HG03025 (cell line): Measurements from ENCODE around the gene ZNF618.
"Not testable (repeated sequence)": the region's sequence is repeated elsewhere in the genome, so short reads cannot be mapped to it uniquely, and the experiment has no call there.

Source experiments
- ATAC-seq: cut with Tn5 transposase; IDR thresholded peaks from one replicate; pipeline ENCODE4 v1.9.1; 2021; ENCODE audit warnings: mild to moderate bottlenecking, moderate library complexity; ENCODE audit not compliant: unreplicated experiment, low FRiP score

Gene ZNF618

DNA sequence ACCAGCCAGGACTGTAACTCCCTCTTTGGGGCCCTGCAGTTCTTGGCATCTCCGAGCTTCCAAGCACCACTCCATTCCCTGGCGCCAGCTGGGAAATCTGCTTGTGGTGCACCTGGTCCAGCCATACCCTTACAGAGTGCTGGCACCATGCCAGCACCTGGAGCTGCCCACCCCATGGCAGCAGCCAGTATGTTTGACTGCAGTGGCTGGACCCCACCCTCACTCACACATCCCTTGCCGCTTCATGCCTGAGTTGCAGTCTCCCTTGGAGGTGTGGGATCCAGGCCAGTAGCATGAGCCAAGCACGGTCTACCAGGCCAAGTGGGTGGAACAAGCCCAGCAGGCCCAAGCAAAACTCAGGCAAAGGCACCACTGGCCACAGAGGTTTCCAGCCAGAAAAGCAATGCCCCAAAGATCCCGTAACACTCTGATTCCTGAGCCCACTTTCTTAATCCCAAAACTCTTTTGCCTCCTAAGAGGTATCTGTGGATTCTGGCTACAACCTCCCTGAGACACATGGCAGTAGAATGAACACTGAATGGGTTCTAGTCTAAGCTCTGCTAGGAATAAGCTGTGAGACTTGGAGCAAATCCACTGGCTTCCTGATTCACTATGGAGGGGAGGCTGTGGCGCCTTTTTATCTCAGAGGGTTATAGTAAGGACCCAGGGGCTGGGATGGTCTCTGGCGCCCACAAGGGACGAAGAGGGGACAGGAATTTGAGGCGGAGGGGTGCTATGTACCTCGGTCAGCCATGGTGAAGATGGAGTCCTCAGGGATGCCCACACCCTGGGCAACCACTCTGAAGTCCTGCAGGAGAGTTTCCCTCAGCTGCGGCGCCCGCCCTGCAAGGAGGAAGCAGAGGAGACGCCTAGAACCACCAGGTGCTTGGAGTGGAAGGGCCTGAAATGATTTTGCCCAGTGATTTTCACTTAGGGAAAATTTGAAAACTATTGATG lies 196.4 kb downstream of the ZNF618 start:
- no peak for ATAC-seq

GRCh38 chr9:114075602-114076001 lies 199.5 kb downstream of the ZNF618 start:
- ATAC-seq, result no peak

DNA sequence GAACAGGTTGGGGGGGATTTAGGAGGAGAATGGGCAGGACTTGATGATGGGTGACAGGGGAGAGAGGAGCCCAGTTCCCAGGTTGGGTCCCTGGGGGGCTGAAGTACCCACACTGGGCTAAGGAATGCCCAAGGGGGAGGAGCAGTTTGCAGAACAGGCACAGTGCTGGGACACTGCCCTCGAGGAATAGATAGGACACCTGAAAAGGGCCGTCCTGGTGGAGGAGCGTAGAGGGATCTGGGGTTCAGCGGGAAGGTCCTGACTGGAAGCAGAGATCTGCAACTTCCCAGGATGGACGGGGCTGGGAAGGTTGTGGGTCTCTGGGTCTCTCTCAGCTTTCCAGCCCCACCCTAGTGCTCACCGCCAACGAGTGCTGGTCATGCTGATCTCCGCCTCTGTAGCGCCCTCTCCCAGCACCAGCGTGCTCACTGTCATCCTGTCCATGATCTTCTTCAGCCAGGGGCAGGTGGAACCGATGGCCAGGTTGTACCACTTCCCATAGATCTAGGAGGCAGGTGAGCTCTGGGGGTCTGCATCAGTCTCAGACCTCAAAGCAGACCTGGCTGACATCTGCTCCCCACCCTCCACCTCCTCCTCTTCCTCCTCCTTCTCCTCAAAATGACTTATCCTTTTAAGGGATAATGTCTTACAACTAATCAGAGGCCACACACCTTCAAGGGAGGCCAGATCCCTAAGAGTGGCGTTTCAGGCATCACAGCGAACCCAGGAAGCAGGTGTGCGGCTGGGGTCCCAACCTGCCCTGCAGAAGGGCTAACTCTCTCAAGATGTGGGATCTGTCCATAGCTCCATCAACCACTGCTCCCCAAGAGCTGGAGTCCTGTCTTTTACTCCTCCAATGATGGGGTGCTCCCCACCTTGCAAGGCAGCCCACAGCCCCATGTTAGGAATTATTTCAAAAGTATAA lies 200.4 kb downstream of the ZNF618 start:
- ATAC-seq, result no peak

- no peak for ATAC-seq
These were observed 201.2 kb downstream of the ZNF618 start for GRCh38 chr9:114077162-114077837.

- no peak for ATAC-seq
These were observed 202.1 kb downstream of the ZNF618 start, which contains the start of gene AMBP for GRCh38 chr9:114078021-114078780. Gene AMBP (minus strand): TSS chr9:114078300. CDS start chr9:114078209, 91 bp downstream.

GRCh38 chr9:114078781-114079156 lies 202.7 kb downstream of the ZNF618 start:
- ATAC-seq, result no peak

GRCh38 chr9:114080195-114080772 lies 204.2 kb downstream of the ZNF618 start:
- ATAC-seq, result no peak

DNA sequence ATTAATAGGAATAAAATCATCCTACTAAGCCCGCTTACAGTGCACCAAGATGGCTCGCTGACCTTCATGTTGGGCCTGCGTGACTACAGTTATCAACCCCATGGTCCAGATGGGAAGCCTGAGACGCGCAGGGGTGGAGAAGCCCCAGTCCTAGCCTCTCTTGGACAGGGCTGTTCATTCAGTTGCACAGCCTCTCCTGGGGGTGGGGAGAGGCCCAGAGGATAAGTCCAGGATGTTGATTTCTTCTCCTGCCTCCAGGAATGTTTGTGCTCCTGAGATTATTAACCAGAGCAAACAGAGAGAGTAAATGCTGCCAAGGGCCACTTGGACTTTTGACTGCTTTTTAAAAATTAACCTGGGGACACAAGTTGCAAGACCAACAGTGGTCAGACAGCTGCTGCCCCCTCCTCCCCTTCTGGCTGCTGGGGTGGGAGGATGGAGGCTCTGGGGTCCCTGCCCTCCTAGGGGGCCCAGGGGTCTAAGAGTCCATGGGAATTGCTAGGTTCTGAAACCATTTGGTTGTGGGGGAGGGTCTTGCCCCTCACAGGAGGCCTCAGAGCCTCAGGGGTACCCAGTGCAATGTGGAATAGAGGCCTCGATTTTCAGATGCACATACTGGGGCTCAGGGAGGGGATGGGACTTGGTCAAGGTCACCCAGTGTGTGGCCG lies 204.8 kb downstream of the ZNF618 start:
- ATAC-seq, result no peak

DNA sequence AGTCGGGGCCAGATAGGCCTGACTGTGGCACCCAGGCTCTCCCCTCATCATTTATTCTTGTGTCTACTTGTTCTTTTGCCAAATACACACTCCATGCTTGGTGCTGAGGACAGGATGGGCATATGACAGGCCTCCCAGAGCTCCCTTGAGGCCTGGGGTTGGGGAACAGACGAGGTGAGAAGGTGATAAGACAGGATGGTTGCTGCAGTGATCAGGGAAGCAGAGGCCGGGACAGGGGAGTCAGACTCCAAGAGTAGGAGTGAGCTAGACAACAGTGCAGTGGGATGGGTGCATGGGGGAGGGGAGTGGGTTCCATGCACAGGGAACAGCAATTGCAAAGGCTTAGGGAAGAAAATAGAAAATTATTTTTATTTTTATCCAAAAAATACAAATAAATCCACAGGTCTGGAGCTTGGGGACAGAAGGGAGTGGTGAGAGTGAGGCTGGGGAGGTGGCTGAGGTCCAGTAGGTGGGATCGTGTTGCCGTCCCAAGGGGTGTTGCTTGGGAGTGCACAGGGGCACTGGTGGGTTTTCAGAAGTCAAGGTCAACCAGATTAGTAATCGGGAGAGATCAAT lies 205.4 kb downstream of the ZNF618 start:
- ATAC-seq, result no peak

GRCh38 chr9:114082017-114082762 lies 206.1 kb downstream of the ZNF618 start:
- ATAC-seq, result peak; percentile 81

DNA sequence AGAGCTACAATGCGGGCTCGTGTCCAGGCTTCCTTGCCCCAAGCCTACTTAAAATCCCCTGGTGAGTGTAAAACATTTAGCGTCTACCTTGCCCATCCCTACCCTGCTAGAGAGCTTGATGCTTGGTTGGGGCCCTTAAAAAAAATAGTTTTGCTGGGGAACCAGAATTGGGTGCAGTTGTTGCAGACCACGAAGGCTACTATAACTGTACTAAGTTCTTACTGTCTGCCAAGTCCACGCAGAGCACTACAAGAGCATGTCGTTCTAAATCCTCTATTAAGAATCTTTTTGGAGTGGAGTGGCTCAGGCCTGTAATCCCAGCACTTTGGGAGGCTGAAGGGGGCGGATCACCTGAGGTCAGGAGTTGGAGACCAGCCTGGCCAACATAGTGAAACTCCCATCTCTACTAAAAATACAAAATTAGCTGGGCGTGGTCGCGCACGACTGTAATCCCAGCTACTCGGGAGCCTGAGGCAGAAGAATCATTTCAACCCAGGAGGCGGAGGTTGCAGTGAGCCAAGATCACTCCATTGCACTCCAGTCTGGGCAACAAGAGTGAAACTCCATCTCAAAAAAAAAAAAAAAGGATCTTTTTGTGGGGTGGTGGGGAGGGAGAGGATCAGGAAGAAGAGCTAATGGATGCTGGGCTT lies 206.8 kb downstream of the ZNF618 start:
- not testable (repeated sequence) for ATAC-seq

DNA sequence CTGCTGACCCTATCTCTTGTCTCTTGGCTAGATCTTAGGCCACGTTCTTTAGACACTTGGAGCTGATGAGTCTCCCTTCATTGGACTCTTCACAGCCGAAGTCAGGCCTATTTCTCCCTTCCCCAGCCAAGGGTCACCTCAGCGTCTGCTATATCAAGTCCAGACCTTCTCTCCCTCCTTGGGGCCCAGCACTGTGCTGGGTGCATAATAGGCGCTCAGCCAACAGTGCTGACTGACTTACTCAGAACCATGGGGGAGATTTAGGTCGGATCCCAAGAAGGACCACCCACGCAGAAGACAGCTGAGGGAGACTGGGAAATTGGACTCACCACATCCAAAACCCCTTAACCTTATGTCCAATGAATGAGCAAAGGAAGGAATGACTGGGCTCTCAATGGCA lies 207.6 kb downstream of the ZNF618 start:
- no peak for ATAC-seq

GRCh38 chr9:114084282-114085073 lies 208.4 kb downstream of the ZNF618 start:
- no peak for ATAC-seq

GRCh38 chr9:114085387-114085789 lies 209.3 kb downstream of the ZNF618 start:
- ATAC-seq, result no peak

GRCh38 chr9:114086009-114086408 lies 209.9 kb downstream of the ZNF618 start:
- ATAC-seq, result no peak

DNA sequence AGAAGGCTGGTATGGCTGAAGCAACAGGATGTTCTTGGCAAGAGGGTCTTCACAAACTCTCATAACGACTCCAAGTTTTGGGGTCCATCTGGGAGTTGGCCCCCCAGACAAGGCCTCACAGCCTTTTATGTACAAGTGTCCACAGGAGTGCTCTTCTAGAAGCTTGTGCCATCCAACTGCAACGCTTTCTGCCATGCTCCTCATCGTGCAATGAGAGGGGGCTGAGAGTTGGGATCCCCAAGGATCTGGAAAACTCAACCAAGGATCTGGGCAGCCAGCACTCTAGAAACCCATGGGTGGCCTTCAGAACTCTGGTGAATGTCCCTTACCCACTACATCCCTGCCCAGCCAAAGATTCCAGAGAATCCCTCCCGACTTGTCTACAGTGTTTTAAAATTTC lies 210.5 kb downstream of the ZNF618 start:
- ATAC-seq, result no peak

DNA sequence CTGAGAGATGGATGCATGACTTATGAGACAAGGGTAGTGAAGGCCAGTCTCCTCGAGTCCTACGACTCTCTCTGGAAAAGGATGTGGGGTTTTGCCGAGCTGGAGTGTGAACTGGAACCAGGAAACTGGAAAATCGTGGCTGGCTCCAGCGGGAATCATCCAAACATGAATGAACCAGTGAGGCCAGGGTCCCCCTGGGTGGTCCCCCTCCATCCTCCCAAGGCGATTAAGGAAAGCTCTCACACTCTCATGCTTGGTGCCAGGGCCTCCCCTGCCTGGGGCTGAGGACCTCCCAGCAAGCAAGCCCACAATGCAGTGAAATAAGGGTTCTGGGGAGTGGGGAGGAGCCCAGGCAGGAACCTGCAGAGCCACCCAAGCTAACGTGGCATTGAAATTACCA lies 211.6 kb downstream of the ZNF618 start:
- ATAC-seq, result no peak
